Measurements from ENCODE around the gene WFDC1.

Gene WFDC1

DNA sequence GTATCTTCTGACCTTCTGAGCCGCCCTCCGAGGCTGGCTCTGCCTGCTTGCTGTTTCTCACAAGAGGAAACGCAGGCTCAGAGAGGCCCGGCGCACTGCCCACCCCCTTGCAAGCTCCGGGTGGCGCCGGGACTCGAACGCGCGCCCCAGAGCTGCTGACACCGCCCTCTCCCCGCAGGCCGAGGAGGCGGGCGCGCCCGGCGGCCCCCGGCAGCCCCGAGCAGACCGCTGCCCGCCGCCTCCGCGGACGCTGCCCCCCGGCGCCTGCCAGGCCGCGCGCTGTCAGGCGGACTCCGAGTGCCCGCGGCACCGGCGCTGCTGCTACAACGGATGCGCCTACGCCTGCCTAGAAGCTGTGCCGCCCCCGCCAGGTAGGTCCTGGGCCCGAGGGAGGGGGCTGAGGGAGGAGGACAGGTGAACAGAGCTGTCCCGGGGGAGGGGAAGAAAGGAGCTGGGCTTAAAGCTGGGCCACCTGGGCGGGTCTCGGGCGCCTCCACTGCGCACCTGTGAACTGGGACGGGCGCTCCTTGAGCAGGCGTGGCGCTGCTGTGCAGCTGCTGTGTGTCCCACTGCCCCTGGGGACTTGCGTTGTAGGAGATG is 18.2 kb downstream of the WFDC1 start:
- TF ChIP-seq, protein P1, sequence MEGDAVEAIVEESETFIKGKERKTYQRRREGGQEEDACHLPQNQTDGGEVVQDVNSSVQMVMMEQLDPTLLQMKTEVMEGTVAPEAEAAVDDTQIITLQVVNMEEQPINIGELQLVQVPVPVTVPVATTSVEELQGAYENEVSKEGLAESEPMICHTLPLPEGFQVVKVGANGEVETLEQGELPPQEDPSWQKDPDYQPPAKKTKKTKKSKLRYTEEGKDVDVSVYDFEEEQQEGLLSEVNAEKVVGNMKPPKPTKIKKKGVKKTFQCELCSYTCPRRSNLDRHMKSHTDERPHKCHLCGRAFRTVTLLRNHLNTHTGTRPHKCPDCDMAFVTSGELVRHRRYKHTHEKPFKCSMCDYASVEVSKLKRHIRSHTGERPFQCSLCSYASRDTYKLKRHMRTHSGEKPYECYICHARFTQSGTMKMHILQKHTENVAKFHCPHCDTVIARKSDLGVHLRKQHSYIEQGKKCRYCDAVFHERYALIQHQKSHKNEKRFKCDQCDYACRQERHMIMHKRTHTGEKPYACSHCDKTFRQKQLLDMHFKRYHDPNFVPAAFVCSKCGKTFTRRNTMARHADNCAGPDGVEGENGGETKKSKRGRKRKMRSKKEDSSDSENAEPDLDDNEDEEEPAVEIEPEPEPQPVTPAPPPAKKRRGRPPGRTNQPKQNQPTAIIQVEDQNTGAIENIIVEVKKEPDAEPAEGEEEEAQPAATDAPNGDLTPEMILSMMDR (IDR thresholded peaks at IDR 0.05; ENCODE audit: borderline replicate concordance, control extremely low read depth, extremely low read depth, insufficient read depth, missing control alignments): no peak
- no peak for DNase-seq (ENCODE audit: low spot score)
- in situ Hi-C loops (cut with MboI; ENCODE audit: low sequenced_read_pairs, unreplicated experiment): no loop called here

DNA sequence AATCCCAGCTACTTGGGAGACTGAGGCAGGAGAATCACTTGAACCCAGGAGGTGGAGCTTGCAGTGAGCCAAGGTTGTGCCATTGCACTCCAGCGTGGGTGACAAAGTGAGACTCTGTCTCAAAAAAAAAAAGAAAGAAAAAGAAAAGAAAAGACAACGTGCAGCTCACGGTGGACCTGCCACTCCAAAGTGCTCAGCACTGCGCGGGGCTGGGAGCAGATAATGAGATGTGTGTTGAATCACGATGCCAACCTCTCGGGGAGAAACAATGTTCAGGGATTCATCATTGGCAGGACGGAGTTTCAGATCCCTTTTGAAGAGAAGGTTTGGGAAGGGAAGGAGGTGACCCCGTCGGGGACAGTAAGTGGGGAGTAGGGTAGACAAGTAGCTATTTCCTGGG is 19.2 kb downstream of the WFDC1 start:
- TF ChIP-seq, protein P1 (IDR thresholded peaks at IDR 0.05; ENCODE audit: borderline replicate concordance, control extremely low read depth, extremely low read depth, insufficient read depth, missing control alignments): no peak
- in situ Hi-C loops (cut with MboI; ENCODE audit: low sequenced_read_pairs, unreplicated experiment): no loop called here
- DNase-seq (ENCODE audit: low spot score): no peak

DNA sequence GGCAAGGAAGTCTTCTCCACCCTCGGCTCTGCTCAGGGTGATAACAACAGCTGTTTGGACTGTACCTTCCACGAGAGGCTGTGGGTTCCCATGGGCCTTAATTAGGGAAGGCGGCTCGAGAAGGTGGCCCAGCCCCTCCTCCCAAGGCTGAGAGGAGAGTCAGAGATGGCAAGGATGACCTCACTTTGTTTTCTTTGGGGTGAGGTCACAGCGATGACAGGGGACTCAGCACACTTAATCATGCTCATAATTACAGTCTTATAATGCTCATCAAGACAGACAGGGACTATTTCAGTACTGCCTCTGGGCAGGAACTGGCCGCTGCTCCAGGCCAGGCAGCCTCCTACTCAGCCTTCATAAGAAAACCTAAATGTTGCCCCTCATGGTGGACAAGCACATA is 19.7 kb downstream of the WFDC1 start:
- DNase-seq (ENCODE audit: low spot score): no peak
- TF ChIP-seq, protein P1 (IDR thresholded peaks at IDR 0.05; ENCODE audit: borderline replicate concordance, control extremely low read depth, extremely low read depth, insufficient read depth, missing control alignments): no peak
- in situ Hi-C loops (cut with MboI; ENCODE audit: low sequenced_read_pairs, unreplicated experiment): no loop called here

DNA sequence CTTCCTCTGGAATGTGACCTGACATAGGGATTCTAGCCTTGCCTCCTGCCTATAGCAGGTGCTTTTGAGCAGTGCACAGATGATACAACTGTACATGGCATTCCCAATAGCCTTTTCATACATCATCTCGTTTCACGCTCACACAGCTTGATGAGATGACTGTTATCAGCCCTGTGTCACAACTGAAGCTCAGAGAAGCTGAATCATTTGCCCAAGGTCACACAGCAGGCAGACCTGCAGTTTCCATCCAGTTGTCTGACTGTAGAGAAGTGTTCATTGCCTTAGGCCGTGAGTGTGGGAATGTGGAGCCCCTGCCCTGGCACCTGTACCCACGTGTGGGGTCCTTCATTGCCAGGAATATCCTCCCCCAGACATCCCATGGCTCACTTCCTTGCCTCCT is 20.1 kb downstream of the WFDC1 start:
- DNase-seq (ENCODE audit: low spot score): no peak
- TF ChIP-seq, protein P1 (IDR thresholded peaks at IDR 0.05; ENCODE audit: borderline replicate concordance, control extremely low read depth, extremely low read depth, insufficient read depth, missing control alignments): no peak
- in situ Hi-C loops (cut with MboI; ENCODE audit: low sequenced_read_pairs, unreplicated experiment): no loop called here

DNA sequence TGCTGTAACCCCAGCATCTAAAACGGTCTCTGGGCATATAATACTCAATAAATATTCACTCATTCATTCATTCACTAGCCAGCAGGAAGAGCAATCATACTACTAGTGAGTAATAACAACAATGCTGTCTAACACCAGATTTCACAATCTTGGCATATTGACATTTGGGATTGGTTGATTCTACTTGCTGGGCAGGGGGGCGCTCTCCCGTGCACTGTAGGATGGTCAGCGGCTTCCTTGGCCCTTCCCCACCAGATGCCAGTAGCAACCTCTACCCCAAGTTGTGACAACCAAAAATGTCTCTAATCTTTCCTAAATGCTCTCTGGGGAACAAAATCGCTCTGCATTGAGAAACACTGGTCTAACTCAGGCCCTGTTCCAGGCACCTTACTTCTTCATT is 20.7 kb downstream of the WFDC1 start:
- in situ Hi-C loops (cut with MboI; ENCODE audit: low sequenced_read_pairs, unreplicated experiment): no loop called here
- TF ChIP-seq, protein P1 (IDR thresholded peaks at IDR 0.05; ENCODE audit: borderline replicate concordance, control extremely low read depth, extremely low read depth, insufficient read depth, missing control alignments): no peak
- no peak for DNase-seq (ENCODE audit: low spot score)

DNA sequence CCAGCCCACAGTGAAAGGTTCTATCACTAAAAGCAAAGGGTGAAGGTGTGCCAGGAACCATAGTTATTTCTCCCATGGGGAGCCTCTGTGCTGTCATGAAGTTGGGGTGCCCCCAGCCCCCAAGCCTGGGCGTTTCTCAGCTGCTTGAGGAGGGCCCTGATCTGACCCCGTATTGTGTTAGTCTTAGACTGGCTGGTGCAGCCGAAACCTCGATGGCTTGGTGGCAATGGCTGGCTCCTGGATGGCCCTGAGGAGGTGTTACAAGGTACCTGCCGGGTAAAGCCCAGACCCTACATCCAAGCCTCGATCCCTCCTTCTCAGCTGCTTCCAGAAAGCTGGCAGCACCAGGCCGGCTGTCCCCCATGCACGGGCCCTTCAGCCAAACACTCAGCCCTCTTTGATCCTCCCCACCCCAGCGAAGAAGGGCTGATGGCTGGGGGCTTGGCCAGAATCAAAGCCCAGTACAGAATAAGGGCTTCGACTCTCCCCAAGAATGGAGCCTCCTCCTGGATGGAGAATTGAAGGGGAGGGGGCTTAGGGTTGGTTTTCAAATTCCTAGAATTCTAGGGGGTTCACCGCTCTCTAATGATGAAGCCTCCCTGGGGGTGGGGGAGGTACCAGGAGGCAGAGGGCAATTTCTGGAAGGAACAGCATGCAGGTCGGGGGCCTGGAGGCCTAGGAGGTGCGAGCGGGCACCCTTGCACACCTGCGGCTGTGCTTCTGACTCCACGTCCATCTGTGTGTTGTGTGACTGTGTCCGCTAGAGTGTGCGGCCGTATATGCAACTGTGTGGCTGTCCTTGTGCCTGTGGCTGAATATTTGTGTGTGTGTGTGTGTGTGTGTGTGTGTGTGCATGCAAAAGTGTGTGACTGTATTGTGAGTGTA is 23.7 kb downstream of the WFDC1 start:
- in situ Hi-C loops (cut with MboI; ENCODE audit: low sequenced_read_pairs, unreplicated experiment): no loop called here

More for the DNA sequence above, 23.7 kb downstream of the WFDC1 start:
- TF ChIP-seq, protein P1 (IDR thresholded peaks at IDR 0.05; ENCODE audit: borderline replicate concordance, control extremely low read depth, extremely low read depth, insufficient read depth, missing control alignments): no peak
- DNase-seq (ENCODE audit: low spot score): no peak

Data from GM13976 (cell line).